Mesendoderm (in vitro differentiated cells): Measurements from ENCODE around the gene MEGF6.

Source experiments
- DNase-seq: peaks from one replicate; pipeline ENCODE4 v3.0.0; 2013
- H2AK5ac ChIP-seq: 2 replicates; pipeline ENCODE4 v1.6.1; 2013; ENCODE audit warnings: low read length, inconsistent platforms
- H2BK120ac ChIP-seq: 2 replicates; pipeline ENCODE4 v1.6.1; 2013; ENCODE audit warnings: low read depth, mild to moderate bottlenecking, low read length, moderate library complexity, mixed read lengths
- H2BK15ac ChIP-seq: replicated peaks from 2 replicates; pipeline ENCODE4 v1.6.1; 2013; ENCODE audit warnings: low read depth, mild to moderate bottlenecking, moderate library complexity
- H2BK5ac ChIP-seq: 2 replicates; pipeline ENCODE4 v1.6.1; 2013; ENCODE audit warnings: low read length, inconsistent platforms
- H3K18ac ChIP-seq: 2 replicates; pipeline ENCODE4 v1.6.1; 2013; ENCODE audit warnings: mild to moderate bottlenecking, low read length, mixed read lengths
- H3K23ac ChIP-seq: one replicate; pipeline ENCODE4 v1.6.1; 2013; ENCODE audit warnings: low read length
- H3K27ac ChIP-seq: 2 replicates; pipeline ENCODE4 v1.5.1; 2013; ENCODE audit warnings: low read depth, mild to moderate bottlenecking, inconsistent platforms, low read length, moderate library complexity
- H3K27me3 ChIP-seq: 2 replicates; pipeline ENCODE4 v1.6.1; 2013; ENCODE audit warnings: low read length, control low read depth, mild to moderate bottlenecking, inconsistent platforms; ENCODE audit not compliant: insufficient read depth, poor library complexity
- H3K36me3 ChIP-seq: 2 replicates; pipeline ENCODE4 v1.6.1; 2013; ENCODE audit warnings: low read length, inconsistent platforms; ENCODE audit not compliant: control insufficient read depth, insufficient read depth
- H3K4ac ChIP-seq: one replicate; pipeline ENCODE4 v1.6.1; 2013; ENCODE audit warnings: low read depth, mild to moderate bottlenecking, low read length, moderate library complexity
- H3K4me1 ChIP-seq: 2 replicates; pipeline ENCODE4 v1.6.1; 2013; ENCODE audit warnings: low read depth, low read length, inconsistent platforms; ENCODE audit not compliant: control insufficient read depth
- H3K4me2 ChIP-seq: 2 replicates; pipeline ENCODE4 v1.6.1; 2013; ENCODE audit warnings: low read length
- H3K4me3 ChIP-seq: 2 replicates; pipeline ENCODE4 v1.5.1; 2013; ENCODE audit warnings: mild to moderate bottlenecking, low read length
- H3K56ac ChIP-seq: one replicate; pipeline ENCODE4 v1.6.1; 2013; ENCODE audit warnings: low read length
- H3K79me1 ChIP-seq: 2 replicates; pipeline ENCODE4 v1.6.1; 2013; ENCODE audit warnings: low read length, inconsistent platforms
- H3K79me2 ChIP-seq: 2 replicates; pipeline ENCODE4 v1.6.1; 2013; ENCODE audit warnings: mild to moderate bottlenecking, low read length; ENCODE audit not compliant: control insufficient read depth, insufficient read depth
- H3K9ac ChIP-seq: 2 replicates; pipeline ENCODE4 v1.6.1; 2013; ENCODE audit warnings: low read length, inconsistent platforms
- H4K5ac ChIP-seq: one replicate; pipeline ENCODE4 v1.6.1; 2013; ENCODE audit warnings: low read length
- H4K8ac ChIP-seq: one replicate; pipeline ENCODE4 v1.6.1; 2013; ENCODE audit warnings: low read depth, mild to moderate bottlenecking, control low read depth, low read length, moderate library complexity
- WGBS: extraction: QIAGEN DNeasy Blood & Tissue Kit; methylation state at CpG from one replicate; pipeline ENCODE4 v1.1.7; 2013; ENCODE audit warnings: low lambda C conversion rate, missing lambda C conversion rate; ENCODE audit not compliant: insufficient coverage; ENCODE audit errors: extremely low coverage; 5-methylcytosine and 5-hydroxymethylcytosine counted together

MEGF6 gene

GRCh38 chr1:3467096-3468036, 143.9 kb downstream of the MEGF6 start:
- Histone ChIP-seq H3K23ac (no peak overlapping the region), H3K36me3 (no peaks in the 10 kb centered on the region), H3K79me2 (no peaks in the 10 kb centered on the region), H3K4ac (no peak overlapping the region), H4K8ac (no peak overlapping the region), H3K27ac (no peak overlapping the region), H3K27me3 (no peaks in the 10 kb centered on the region), H3K79me1 (no peaks in the 10 kb centered on the region), H4K5ac (no peak overlapping the region), H3K9ac (no peak overlapping the region), H2BK5ac (no peak overlapping the region), H3K4me3 (no peak overlapping the region), H2BK15ac (no peak overlapping the region), H2AK5ac (no peak overlapping the region), H3K4me1 (peaks cover 5% of the 10 kb centered on the region), H3K18ac (no peak overlapping the region), H2BK120ac (no peak overlapping the region), H3K56ac (no peak overlapping the region), H3K4me2 (no peak overlapping the region)
- DNase-seq: no peak
- WGBS: no CpG with 5 or more reads among the region's 35 CpGs

DNA sequence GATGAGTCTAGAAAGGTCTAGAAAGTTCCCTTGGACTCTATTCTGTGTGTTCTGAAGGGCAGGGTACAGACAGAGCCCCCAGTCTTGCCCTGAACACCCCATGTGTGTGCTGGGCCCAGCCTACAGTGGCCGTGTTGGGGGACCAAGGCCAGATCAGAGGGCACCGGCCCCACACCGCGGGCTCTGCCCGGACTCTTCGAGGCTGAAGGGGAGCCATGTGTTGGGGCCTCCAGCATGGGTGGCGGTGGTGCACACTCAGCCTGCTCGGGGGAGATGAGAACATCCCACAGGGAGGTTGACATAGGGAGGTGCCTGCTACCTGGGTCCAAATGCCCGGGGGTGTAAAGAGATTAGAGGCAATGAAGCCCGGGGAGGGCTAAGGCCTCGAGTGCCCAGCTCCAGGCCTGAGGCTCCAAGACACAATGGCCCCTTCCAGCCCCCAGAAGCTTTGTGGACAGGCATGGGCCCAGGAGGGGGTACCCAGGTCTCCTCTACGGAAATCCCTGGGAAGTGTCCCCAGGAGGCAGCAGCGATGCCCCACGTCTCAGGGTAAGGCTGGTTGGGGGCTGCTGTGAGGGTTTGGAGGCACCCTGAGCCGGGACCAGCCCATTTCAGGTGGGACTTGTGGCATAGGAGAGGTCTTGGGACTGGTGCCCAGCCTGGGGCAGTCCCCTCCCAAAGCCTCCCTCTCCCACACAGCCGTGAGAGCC, 144.8 kb downstream of the MEGF6 start:
- H3K36me3 ChIP-seq: no peaks in the 10 kb centered on the region
- H3K23ac ChIP-seq: no peak overlapping the region
- no peaks in the 10 kb centered on the region for H3K27me3 ChIP-seq
- H3K79me1 ChIP-seq: no peaks in the 10 kb centered on the region
- no peak overlapping the region for H2BK15ac ChIP-seq
- no peak overlapping the region for H2BK5ac ChIP-seq
- no peak overlapping the region for H2AK5ac ChIP-seq
- H3K79me2 ChIP-seq: no peaks in the 10 kb centered on the region
- no peak overlapping the region for H3K4me2 ChIP-seq
- no peak overlapping the region for H3K56ac ChIP-seq
- H3K4me3 ChIP-seq: no peak overlapping the region
- no peak overlapping the region for H3K9ac ChIP-seq
- WGBS: no CpG with 5 or more reads among the region's 16 CpGs
- H3K18ac ChIP-seq: no peak overlapping the region
- H3K4me1 ChIP-seq: peaks cover 5% of the 10 kb centered on the region
- no peak for DNase-seq
- H4K5ac ChIP-seq: no peak overlapping the region
- H4K8ac ChIP-seq: no peak overlapping the region
- no peak overlapping the region for H3K4ac ChIP-seq
- no peak overlapping the region for H3K27ac ChIP-seq
- no peak overlapping the region for H2BK120ac ChIP-seq

- no CpG with 5 or more reads among the region's 17 CpGs for whole genome bisulfite sequencing
- Histone ChIP-seq H2BK120ac (no peak overlapping the region), H4K8ac (no peak overlapping the region), H3K27ac (no peak overlapping the region), H2AK5ac (no peak overlapping the region), H3K4me1 (peaks cover 3% of the 10 kb centered on the region), H3K27me3 (no peaks in the 10 kb centered on the region), H2BK5ac (no peak overlapping the region), H3K4me3 (no peak overlapping the region), H3K79me1 (no peaks in the 10 kb centered on the region), H3K79me2 (no peaks in the 10 kb centered on the region), H4K5ac (no peak overlapping the region), H3K9ac (no peak overlapping the region), H3K23ac (no peak overlapping the region), H3K18ac (no peak overlapping the region), H2BK15ac (no peak overlapping the region), H3K4ac (no peak overlapping the region), H3K56ac (no peak overlapping the region), H3K4me2 (no peak overlapping the region), H3K36me3 (no peaks in the 10 kb centered on the region)
- DNase-seq: no peak
These were observed 145.4 kb downstream of the MEGF6 start for GRCh38 chr1:3465935-3466321.

- no peak overlapping the region for H3K56ac ChIP-seq
- H3K4me1 ChIP-seq: no peaks in the 10 kb centered on the region
- no peak overlapping the region for H4K8ac ChIP-seq
- H3K79me2 ChIP-seq: no peaks in the 10 kb centered on the region
- no peak overlapping the region for H3K4me3 ChIP-seq
- H2AK5ac ChIP-seq: no peak overlapping the region
- no peaks in the 10 kb centered on the region for H3K36me3 ChIP-seq
- H4K5ac ChIP-seq: no peak overlapping the region
- H2BK5ac ChIP-seq: no peak overlapping the region
- H3K79me1 ChIP-seq: no peaks in the 10 kb centered on the region
- no peak overlapping the region for H2BK15ac ChIP-seq
- no CpG with 5 or more reads among the region's 28 CpGs for WGBS
- H3K4ac ChIP-seq: no peak overlapping the region
- no peak overlapping the region for H3K9ac ChIP-seq
- no peak overlapping the region for H3K27ac ChIP-seq
- DNase-seq: no peak
- H3K18ac ChIP-seq: no peak overlapping the region
- no peak overlapping the region for H3K23ac ChIP-seq
- no peaks in the 10 kb centered on the region for H3K27me3 ChIP-seq
- no peak overlapping the region for H2BK120ac ChIP-seq
- H3K4me2 ChIP-seq: no peak overlapping the region
These were observed 146.0 kb downstream of the MEGF6 start for GRCh38 chr1:3465091-3465934.

DNA sequence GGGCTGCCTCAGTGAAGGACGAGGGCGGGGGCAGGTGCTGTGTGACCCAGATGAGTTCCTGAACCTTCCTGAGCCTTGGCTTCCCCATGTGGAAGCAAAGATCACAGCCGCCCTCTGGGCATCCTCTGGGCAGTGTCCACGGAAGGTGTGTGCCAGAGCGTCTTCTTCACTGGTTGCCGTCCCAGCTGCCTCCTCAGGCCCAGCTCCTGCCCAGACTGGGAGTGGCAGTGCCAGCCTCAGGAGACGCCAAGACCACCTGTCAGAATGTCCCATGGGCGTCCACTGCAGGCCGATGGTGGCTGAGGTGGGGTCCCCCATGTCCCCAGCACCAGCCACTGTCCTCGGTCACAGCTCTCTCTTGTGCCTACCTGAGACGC, 146.7 kb downstream of the MEGF6 start:
- H3K56ac ChIP-seq: no peak overlapping the region
- H3K4me2 ChIP-seq: no peak overlapping the region
- no peaks in the 10 kb centered on the region for H3K79me2 ChIP-seq
- no peak overlapping the region for H3K18ac ChIP-seq
- H2BK15ac ChIP-seq: no peak overlapping the region
- no peak overlapping the region for H2AK5ac ChIP-seq
- no peaks in the 10 kb centered on the region for H3K27me3 ChIP-seq
- no peak overlapping the region for H2BK5ac ChIP-seq
- no peak overlapping the region for H3K4ac ChIP-seq
- H3K4me1 ChIP-seq: no peaks in the 10 kb centered on the region
- H3K36me3 ChIP-seq: no peaks in the 10 kb centered on the region
- H3K4me3 ChIP-seq: no peak overlapping the region
- no peak overlapping the region for H3K23ac ChIP-seq
- H3K9ac ChIP-seq: no peak overlapping the region
- DNase-seq: no peak
- no CpG with 5 or more reads among the region's 11 CpGs for WGBS
- no peak overlapping the region for H3K27ac ChIP-seq
- H4K8ac ChIP-seq: no peak overlapping the region
- no peak overlapping the region for H2BK120ac ChIP-seq
- H4K5ac ChIP-seq: no peak overlapping the region
- H3K79me1 ChIP-seq: no peaks in the 10 kb centered on the region
